GM19452 (cell line): ENCODE data around the gene CUL3.
"Not testable (repeated sequence)": the region's sequence is repeated elsewhere in the genome, so short reads cannot be mapped to it uniquely, and the experiment has no call there.

ENCODE experiments used
- ATAC-seq: cut with Tn5 transposase; IDR thresholded peaks from one replicate; pipeline ENCODE4 v1.9.1; 2021; ENCODE audit not compliant: unreplicated experiment

Gene CUL3

GRCh38 chr2:224485081-224486014 lies 99.8 kb downstream of the CUL3 start:
- ATAC-seq: not testable (repeated sequence)

GRCh38 chr2:224479826-224480225 lies 105.3 kb downstream of the CUL3 start:
- no peak for ATAC-seq

- ATAC-seq: no peak
Observed at GRCh38 chr2:224472827-224473226, 112.3 kb downstream of the CUL3 start.

- ATAC-seq: no peak
Observed at GRCh38 chr2:224472137-224472536, 113.0 kb downstream of the CUL3 start.

GRCh38 chr2:224469374-224469964 lies 115.7 kb downstream of the CUL3 start:
- no peak for ATAC-seq

GRCh38 chr2:224466304-224466895 lies 118.8 kb downstream of the CUL3 start:
- ATAC-seq: no peak

GRCh38 chr2:224461391-224461790 lies 123.8 kb downstream of the CUL3 start:
- ATAC-seq: no peak

- no peak for ATAC-seq
Observed at GRCh38 chr2:224457408-224458096, 127.6 kb downstream of the CUL3 start.

- ATAC-seq: no peak
Observed at GRCh38 chr2:224453892-224454291, 131.3 kb downstream of the CUL3 start.

- ATAC-seq: no peak
Observed at GRCh38 chr2:224449212-224450147, 135.7 kb downstream of the CUL3 start.

- no peak for ATAC-seq
Observed at GRCh38 chr2:224448236-224448635, 136.9 kb downstream of the CUL3 start.

GRCh38 chr2:224444783-224445182 lies 140.4 kb downstream of the CUL3 start:
- no peak for ATAC-seq

- no peak for ATAC-seq
Observed at GRCh38 chr2:224444021-224444420, 141.1 kb downstream of the CUL3 start.

- peak; percentile 58 for ATAC-seq
Observed at GRCh38 chr2:224442071-224442967, 142.8 kb downstream of the CUL3 start.

- no peak for ATAC-seq
Observed at GRCh38 chr2:224440988-224441387, 144.2 kb downstream of the CUL3 start.

GRCh38 chr2:224438726-224439125 lies 146.4 kb downstream of the CUL3 start:
- ATAC-seq: no peak

GRCh38 chr2:224436634-224437033 lies 148.5 kb downstream of the CUL3 start:
- ATAC-seq: no peak

GRCh38 chr2:224434618-224435017 lies 150.5 kb downstream of the CUL3 start:
- no peak for ATAC-seq

- no peak for ATAC-seq
Observed at GRCh38 chr2:224433442-224433841, 151.7 kb downstream of the CUL3 start.
